K562 (cell line): ENCODE measurements around the gene CD3D. TPM values are rescaled to one million over a fixed set of nuclear protein-coding genes. Genes with fewer than 3 reads are reported as not detected.
A peak's percentile ranks its signal among the peaks of the same experiment; 100 is the strongest.

ENCODE experiments used
- L3MBTL2 ChIP-seq: fragments of 450-650 bp; IDR thresholded peaks from 2 replicates; pipeline ENCODE4 v1.6.1; 2016; ENCODE audit warnings: mild to moderate bottlenecking, moderate library complexity
- MIER1 ChIP-seq: fragments of 450-650 bp; IDR thresholded peaks from 2 replicates; pipeline ENCODE4 v1.6.1; 2016; ENCODE audit warnings: antibody characterized with exemption, mild to moderate bottlenecking, low read depth
- polyA plus RNA-seq, 8 experiments: library from polyadenylated mRNA; depleted of rRNA in 4 of 8; stranded (reverse) in 5 of 8; unstranded in 3 of 8; fragments of >200 nt; fragmentation: Nextera tagmentation in 2 of 8; fragmentation: Illumina TruSeq in 1 of 8; extraction: Ambion mirVana in 2 of 8; extraction: Trizol in 1 of 8; gene quantifications; 2 replicates each; pipeline versions ENCODE4 v1.2.1 to v1.2.3, GENCODE V29; 2011 to 2014; ENCODE audit warnings: inconsistent platforms in 1 of 8, missing spikeins in 1 of 8
- total RNA-seq, 7 experiments: library from RNA; depleted of rRNA in 6 of 7; stranded (reverse); fragments of >200 nt in 6 of 7; fragmentation: Illumina TruSeq in 2 of 7; extraction: Trizol in 2 of 7; gene quantifications; 2 replicates each; pipeline versions ENCODE4 v1.2.1 to v1.2.3, GENCODE V29; 2011 to 2021; ENCODE audit warnings: low replicate concordance in 1 of 7
- TF ChIP-seq, protein P1 (sequence below): fragments of 450-650 bp; IDR thresholded peaks from 2 replicates; pipeline ENCODE4 v1.6.1; 2016; ENCODE audit warnings: mild to moderate bottlenecking, moderate library complexity
- TF ChIP-seq, protein P2 (sequence below), 3 experiments: IDR thresholded peaks in 2 of 3; conservative IDR thresholded peaks in 1 of 3; 2 replicates each; pipeline ENCODE4 v1.5.1; 2011 to 2012; ENCODE audit warnings: low read length in 3 of 3, mild to moderate bottlenecking in 3 of 3, control low read depth in 2 of 3, improper control_type of control experiment in 1 of 3, inconsistent platforms in 1 of 3, low read depth in 1 of 3, mixed read lengths in 1 of 3, moderate library complexity in 1 of 3; ENCODE audit not compliant: insufficient read depth in 2 of 3
- TF ChIP-seq, protein P3 (sequence below): fragments of 450-650 bp; conservative IDR thresholded peaks from 2 replicates; pipeline ENCODE4 v1.6.1; 2016; ENCODE audit warnings: missing genetic modification characterization, low read depth, mild to moderate bottlenecking, control low read depth, missing compliant biosample characterization

Gene CD3D
- total and polyA plus RNA-seq, 9 of the 15 experiments (the other 6 are each of a cell fraction or from before 2014, with no cell fraction given) = 36.2 to 238 (median 67.1) TPM

DNA sequence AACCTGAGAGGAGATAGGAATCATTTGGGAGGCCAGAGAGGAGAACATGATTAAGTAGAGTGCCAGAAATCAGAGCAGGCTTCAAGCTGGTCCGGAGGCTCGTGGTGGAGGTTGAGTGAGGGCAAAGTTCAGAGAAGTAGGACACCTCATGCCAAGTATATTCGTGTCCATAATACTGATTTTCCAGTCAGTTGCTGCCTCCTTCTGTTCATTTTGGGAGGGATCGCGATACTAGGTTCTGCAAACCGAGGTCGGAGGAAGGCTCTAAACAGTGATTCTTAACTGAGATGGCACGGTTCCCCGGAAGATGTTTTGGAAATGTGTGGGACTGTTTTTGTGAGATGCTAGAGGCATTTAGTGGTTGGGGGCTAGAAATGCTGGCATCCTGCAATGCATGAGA, 51.6 kb downstream of the CD3D start (continued):
- TF ChIP-seq, protein P1, sequence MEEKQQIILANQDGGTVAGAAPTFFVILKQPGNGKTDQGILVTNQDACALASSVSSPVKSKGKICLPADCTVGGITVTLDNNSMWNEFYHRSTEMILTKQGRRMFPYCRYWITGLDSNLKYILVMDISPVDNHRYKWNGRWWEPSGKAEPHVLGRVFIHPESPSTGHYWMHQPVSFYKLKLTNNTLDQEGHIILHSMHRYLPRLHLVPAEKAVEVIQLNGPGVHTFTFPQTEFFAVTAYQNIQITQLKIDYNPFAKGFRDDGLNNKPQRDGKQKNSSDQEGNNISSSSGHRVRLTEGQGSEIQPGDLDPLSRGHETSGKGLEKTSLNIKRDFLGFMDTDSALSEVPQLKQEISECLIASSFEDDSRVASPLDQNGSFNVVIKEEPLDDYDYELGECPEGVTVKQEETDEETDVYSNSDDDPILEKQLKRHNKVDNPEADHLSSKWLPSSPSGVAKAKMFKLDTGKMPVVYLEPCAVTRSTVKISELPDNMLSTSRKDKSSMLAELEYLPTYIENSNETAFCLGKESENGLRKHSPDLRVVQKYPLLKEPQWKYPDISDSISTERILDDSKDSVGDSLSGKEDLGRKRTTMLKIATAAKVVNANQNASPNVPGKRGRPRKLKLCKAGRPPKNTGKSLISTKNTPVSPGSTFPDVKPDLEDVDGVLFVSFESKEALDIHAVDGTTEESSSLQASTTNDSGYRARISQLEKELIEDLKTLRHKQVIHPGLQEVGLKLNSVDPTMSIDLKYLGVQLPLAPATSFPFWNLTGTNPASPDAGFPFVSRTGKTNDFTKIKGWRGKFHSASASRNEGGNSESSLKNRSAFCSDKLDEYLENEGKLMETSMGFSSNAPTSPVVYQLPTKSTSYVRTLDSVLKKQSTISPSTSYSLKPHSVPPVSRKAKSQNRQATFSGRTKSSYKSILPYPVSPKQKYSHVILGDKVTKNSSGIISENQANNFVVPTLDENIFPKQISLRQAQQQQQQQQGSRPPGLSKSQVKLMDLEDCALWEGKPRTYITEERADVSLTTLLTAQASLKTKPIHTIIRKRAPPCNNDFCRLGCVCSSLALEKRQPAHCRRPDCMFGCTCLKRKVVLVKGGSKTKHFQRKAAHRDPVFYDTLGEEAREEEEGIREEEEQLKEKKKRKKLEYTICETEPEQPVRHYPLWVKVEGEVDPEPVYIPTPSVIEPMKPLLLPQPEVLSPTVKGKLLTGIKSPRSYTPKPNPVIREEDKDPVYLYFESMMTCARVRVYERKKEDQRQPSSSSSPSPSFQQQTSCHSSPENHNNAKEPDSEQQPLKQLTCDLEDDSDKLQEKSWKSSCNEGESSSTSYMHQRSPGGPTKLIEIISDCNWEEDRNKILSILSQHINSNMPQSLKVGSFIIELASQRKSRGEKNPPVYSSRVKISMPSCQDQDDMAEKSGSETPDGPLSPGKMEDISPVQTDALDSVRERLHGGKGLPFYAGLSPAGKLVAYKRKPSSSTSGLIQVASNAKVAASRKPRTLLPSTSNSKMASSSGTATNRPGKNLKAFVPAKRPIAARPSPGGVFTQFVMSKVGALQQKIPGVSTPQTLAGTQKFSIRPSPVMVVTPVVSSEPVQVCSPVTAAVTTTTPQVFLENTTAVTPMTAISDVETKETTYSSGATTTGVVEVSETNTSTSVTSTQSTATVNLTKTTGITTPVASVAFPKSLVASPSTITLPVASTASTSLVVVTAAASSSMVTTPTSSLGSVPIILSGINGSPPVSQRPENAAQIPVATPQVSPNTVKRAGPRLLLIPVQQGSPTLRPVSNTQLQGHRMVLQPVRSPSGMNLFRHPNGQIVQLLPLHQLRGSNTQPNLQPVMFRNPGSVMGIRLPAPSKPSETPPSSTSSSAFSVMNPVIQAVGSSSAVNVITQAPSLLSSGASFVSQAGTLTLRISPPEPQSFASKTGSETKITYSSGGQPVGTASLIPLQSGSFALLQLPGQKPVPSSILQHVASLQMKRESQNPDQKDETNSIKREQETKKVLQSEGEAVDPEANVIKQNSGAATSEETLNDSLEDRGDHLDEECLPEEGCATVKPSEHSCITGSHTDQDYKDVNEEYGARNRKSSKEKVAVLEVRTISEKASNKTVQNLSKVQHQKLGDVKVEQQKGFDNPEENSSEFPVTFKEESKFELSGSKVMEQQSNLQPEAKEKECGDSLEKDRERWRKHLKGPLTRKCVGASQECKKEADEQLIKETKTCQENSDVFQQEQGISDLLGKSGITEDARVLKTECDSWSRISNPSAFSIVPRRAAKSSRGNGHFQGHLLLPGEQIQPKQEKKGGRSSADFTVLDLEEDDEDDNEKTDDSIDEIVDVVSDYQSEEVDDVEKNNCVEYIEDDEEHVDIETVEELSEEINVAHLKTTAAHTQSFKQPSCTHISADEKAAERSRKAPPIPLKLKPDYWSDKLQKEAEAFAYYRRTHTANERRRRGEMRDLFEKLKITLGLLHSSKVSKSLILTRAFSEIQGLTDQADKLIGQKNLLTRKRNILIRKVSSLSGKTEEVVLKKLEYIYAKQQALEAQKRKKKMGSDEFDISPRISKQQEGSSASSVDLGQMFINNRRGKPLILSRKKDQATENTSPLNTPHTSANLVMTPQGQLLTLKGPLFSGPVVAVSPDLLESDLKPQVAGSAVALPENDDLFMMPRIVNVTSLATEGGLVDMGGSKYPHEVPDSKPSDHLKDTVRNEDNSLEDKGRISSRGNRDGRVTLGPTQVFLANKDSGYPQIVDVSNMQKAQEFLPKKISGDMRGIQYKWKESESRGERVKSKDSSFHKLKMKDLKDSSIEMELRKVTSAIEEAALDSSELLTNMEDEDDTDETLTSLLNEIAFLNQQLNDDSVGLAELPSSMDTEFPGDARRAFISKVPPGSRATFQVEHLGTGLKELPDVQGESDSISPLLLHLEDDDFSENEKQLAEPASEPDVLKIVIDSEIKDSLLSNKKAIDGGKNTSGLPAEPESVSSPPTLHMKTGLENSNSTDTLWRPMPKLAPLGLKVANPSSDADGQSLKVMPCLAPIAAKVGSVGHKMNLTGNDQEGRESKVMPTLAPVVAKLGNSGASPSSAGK = peak; percentile 56
- TF ChIP-seq MIER1 = no peak
- TF ChIP-seq, protein P2, sequence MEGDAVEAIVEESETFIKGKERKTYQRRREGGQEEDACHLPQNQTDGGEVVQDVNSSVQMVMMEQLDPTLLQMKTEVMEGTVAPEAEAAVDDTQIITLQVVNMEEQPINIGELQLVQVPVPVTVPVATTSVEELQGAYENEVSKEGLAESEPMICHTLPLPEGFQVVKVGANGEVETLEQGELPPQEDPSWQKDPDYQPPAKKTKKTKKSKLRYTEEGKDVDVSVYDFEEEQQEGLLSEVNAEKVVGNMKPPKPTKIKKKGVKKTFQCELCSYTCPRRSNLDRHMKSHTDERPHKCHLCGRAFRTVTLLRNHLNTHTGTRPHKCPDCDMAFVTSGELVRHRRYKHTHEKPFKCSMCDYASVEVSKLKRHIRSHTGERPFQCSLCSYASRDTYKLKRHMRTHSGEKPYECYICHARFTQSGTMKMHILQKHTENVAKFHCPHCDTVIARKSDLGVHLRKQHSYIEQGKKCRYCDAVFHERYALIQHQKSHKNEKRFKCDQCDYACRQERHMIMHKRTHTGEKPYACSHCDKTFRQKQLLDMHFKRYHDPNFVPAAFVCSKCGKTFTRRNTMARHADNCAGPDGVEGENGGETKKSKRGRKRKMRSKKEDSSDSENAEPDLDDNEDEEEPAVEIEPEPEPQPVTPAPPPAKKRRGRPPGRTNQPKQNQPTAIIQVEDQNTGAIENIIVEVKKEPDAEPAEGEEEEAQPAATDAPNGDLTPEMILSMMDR (IDR thresholded peaks at IDR 0.05 in 2 of 3, conservative IDR thresholded peaks at IDR 0.05 in 1 of 3; ENCODE audit: insufficient read depth in 2 of 3, low read depth in 1 of 3, low read length in 3 of 3) = peak; percentile 41 to 65 (median 46); a peak in 4 of 6 replicates
- TF ChIP-seq, protein P3, sequence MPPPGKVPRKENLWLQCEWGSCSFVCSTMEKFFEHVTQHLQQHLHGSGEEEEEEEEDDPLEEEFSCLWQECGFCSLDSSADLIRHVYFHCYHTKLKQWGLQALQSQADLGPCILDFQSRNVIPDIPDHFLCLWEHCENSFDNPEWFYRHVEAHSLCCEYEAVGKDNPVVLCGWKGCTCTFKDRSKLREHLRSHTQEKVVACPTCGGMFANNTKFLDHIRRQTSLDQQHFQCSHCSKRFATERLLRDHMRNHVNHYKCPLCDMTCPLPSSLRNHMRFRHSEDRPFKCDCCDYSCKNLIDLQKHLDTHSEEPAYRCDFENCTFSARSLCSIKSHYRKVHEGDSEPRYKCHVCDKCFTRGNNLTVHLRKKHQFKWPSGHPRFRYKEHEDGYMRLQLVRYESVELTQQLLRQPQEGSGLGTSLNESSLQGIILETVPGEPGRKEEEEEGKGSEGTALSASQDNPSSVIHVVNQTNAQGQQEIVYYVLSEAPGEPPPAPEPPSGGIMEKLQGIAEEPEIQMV (tag) = peak; percentile 84
- TF ChIP-seq L3MBTL2 = peak; percentile 69; the same call in 1 of the 2 replicates
